AG10803 (cell line): ENCODE data around the gene ZNF236.
"Not testable (repeated sequence)": the region's sequence is repeated elsewhere in the genome, so short reads cannot be mapped to it uniquely, and the experiment has no call there.

ENCODE experiments used
- DNase-seq: peaks from one replicate; pipeline ENCODE4 v3.0.0; 2010; ENCODE audit warnings: low read depth
- H3K4me3 ChIP-seq: 2 replicates; pipeline ENCODE4 v1.5.1; 2011; ENCODE audit warnings: mild to moderate bottlenecking, low read length, control low read depth
- CTCF ChIP-seq: conservative IDR thresholded peaks from 2 replicates; pipeline ENCODE4 v1.5.1; 2011; ENCODE audit warnings: mild to moderate bottlenecking, low read length, control low read depth, inconsistent platforms

The ZNF236 gene

GRCh38 chr18:76822506-76823160 is at the start of gene ZNF236:
TSS of gene ZNF236 (plus strand) at chr18:76822557. CDS start at chr18:76822608, 51 bp downstream.
- TF ChIP-seq CTCF, result no peak
- peak; percentile 88 for DNase-seq

DNA sequence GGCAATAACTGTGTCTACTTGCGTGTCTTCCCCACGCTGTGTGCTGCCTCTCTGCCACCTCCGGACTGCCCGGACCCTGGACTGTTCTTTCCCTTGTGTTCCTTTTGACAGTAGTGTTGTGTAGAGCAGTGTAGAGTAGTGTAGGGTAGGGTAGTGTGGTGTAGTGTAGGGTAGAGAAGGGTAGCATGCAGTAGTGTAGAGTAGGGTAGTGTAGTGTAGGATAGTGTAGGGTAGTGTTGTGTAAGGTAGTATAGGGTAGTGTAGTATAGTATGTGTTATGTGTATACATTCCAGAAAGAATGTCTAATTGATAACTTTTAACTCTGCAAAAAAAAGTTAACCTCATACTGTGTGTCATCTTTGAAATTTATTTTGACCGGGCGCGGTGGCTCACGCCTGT is 49.7 kb upstream of the ZNF236 start:
- TF ChIP-seq CTCF, result no peak
- H3K4me3 ChIP-seq, result no peak overlapping the region
- DNase-seq, result no peak

More at GRCh38 chr18:76822506-76823160, at the start of gene ZNF236:
- peak within 1 kb of the TSS; percentile 96 for H3K4me3 ChIP-seq

- DNase-seq, H3K4me3 ChIP-seq: not testable (repeated sequence)
Observed at GRCh38 chr18:76777036-76777435, 45.3 kb upstream of the ZNF236 start.

GRCh38 chr18:76783786-76784484 is 38.4 kb upstream of the ZNF236 start:
- TF ChIP-seq CTCF, result no peak
- H3K4me3 ChIP-seq, result no peak overlapping the region
- DNase-seq, result no peak

DNA sequence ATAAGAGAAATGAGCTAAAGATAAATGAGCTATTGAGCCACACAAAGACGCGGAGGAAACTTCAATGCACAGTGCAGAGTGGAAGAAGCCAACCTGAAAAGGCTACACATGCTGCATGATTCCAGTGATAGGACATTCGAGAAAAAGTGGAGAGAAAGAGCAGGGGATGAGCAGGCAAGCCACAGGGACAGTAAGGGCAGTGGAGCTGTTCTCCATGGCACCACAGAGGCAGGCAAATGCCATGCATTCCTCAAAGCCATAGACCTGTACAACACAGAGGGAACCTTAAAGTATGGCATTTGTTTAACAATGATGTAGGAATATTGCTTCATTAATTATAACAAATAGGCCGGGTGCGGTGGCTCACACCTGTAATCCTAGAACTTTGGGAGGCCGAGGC is 36.5 kb upstream of the ZNF236 start:
- no peak for TF ChIP-seq CTCF
- H3K4me3 ChIP-seq, result no peak overlapping the region
- DNase-seq, result no peak

DNA sequence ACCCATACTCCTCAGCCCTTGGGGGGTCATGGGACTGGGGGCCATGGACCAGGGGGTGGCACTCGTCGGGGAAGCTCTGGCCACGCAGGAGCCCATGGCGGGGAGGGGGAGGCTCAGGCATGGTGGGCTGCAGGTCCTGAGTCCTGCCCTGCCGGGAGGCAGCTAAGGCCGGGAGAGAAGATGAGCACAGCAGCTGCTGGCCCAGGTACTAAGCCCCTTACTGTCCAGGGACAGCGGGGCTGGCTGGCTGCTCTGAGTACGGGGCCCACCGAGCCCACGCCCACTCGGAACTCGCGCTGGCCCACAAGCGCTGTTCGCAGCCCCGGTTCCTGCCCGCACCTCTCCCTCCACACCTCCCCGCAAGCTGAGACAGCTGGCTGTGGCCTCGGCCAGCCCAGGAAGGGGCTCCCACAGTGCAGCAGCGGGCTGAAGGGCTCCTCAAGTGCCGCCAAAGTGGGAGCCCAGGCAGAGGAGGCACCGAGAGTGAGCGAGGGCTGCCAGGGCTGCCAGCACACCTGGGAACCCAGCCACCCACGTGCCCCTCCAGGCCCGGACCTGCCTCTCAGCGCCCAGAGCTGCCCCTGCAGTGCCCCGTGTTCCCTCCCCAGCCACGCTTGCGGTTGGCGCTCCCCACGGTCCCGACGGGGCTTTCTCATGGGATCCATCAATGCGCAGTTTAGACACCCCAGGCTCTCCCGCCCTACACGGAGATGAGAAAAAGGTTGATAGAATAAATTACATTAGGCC is 33.6 kb upstream of the ZNF236 start:
- H3K4me3 ChIP-seq, result no peak overlapping the region
- no peak for TF ChIP-seq CTCF
- no peak for DNase-seq

DNA sequence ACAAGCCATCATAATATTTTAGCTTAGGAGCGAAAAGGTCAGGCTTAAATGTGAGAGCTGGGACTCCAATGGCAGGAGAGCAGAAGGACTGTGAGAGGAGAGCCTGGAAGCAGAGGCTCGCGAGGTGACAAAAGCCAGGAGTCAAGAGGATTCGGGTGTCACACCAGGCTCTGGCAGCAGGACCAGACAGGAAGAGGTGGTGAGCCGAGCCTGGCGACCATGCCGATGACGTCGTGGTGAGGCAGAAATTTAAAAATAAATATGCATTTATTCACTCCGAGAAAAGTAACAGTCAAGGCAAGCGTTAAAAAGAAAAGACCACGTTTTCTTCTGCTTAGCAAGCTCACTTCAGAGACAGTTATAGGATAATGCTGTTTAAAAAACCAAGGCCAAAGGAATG is 31.3 kb upstream of the ZNF236 start:
- DNase-seq, result no peak
- H3K4me3 ChIP-seq, result no peak overlapping the region
- no peak for TF ChIP-seq CTCF
